Measurements from ENCODE around the gene NRG4. TPM values are rescaled to one million over a fixed set of nuclear protein-coding genes. Genes with fewer than 3 reads are reported as not detected.
"Not testable (repeated sequence)": the region's sequence is repeated elsewhere in the genome, so short reads cannot be mapped to it uniquely, and the experiment has no call there.

NRG4 gene
- not detected for polyA plus RNA-seq (ENCODE audit: low read depth in 6 of 6)

DNA sequence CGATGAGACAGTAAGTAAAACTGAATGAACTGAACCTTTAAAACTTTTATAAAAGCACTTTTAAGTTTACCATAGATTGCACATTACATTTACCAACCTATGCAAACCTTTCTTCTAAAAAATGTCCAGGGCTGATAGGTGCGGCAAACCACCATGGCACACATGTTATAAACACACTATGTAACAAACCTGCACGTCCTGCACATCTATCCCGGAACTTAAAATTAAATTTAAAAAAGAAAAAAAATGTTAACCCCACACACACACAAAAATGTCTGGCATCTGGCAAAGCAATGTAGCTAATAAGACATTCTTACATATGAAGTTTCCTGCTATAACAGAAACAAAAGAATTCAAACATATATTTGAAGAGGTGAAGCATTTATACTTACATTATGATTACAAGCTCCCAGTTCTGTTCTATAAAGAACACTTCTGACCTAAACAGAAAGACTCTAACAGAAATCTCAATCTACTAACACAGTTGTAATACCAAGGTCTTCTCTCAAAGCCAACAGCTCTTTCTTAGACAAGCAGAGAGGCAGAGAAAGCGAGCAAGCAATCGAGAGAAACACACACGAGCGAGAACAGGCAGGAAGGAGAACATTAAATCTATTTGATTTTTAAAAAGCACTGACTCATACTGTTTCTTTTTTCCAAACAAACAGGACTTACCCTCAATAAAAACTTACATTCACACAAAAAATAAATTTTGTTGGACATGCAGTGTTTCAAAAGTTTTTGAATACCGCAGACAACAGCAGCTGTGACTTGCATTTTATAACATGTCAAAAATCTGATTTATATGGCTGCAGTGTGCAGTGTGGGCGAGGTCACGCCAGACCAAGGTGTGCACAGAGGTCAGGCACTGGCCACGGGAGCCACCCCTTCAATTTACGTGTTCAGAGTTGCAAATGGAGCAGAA is at the start of gene NRG4:
Gene NRG4, minus strand, starts transcription at position 798 of the 925 bp plus-strand sequence. CDS start 1,194 bp downstream, outside the sequence.
- peak within 1 kb of the TSS in 3 of 8 donors; percentile 3 to 32 (median 26) for H3K4me3 Mint-ChIP-seq
- H3K36me3 Mint-ChIP-seq: peaks cover 0 to 7% of the 10 kb centered on the region in 2 donors

GRCh38 chr15:76061700-76062099 is 49.5 kb upstream of the NRG4 start:
- peak overlapping the region in 2 of 8 donors; percentile 17 to 19 for H3K4me3 Mint-ChIP-seq
- no peak for DNase-seq
- H3K27me3 Mint-ChIP-seq: peaks cover 39 to 69% (median 59%) of the 10 kb centered on the region in 3 donors
- H3K36me3 Mint-ChIP-seq: no peaks in the 10 kb centered on the region
- peaks cover 17 to 32% (median 24%) of the 10 kb centered on the region in 3 donors for H3K4me1 Mint-ChIP-seq
- no peak overlapping the region for H3K27ac Mint-ChIP-seq
- no peaks in the 10 kb centered on the region for H3K9me3 Mint-ChIP-seq
- ATAC-seq (ENCODE audit: low read depth in 2 of 2): no peak

More for the DNA sequence above, at the start of gene NRG4:
- DNase-seq (no peak), ATAC-seq (ENCODE audit: low read depth in 2 of 2) (no peak)
- H3K9me3 Mint-ChIP-seq: peaks cover 4 to 33% (median 11%) of the 10 kb centered on the region in 7 donors
- peaks cover 4 to 7% (median 7%) of the 10 kb centered on the region in 3 donors for H3K4me1 Mint-ChIP-seq
- peak within 1 kb of the TSS in 1 of 6 donors; percentile 39 for H3K27ac Mint-ChIP-seq
- peaks cover 14 to 45% (median 22%) of the 10 kb centered on the region in 3 donors for H3K27me3 Mint-ChIP-seq

DNA sequence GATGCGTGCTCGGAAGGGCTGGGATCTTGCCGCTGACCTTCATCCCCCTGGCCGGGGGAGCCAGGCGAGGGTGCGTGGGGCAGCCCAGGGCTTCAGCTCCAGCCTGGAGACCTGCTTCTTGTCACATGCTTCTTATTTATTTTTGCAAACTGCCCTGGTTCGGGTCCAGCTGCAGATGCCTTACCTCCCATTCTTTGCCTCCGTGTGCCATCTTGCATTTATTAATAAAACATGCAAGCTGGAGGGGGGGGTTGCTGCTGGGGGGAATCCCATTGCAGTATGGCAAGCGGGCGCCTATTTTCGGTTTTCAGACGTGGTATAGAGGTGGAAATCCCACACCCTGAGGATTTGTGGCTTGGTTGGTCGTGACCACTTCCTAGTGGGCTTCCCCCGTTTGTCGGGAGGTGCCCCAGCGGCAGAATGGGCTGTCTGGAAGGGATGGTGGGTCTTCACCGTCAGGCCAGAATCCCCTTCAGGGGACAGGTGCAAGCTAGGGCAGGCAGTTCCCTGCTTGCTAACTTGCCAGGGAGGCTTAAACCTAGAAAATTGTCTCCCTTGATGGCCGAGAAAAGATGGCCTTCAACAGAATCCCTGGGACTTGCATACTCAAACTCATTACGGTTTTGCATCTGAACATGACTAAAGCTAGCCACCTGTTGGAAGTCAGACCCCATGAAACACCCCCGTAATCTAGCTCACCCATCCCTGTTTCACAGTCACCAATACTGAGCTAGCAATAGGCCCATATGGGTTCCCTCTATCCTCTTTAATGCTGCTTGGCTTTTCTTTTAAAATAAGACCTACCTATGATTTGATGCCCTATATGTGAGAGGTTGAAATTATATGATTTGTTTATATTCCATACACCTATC is 48.1 kb upstream of the NRG4 start:
- H3K27ac Mint-ChIP-seq: peak overlapping the region; percentile 39 to 94 (median 63)
- DNase-seq: peak; percentile 41
- H3K4me1 Mint-ChIP-seq: peaks cover 20 to 35% (median 26%) of the 10 kb centered on the region in 3 donors
- no peaks in the 10 kb centered on the region for H3K9me3 Mint-ChIP-seq
- H3K36me3 Mint-ChIP-seq: no peaks in the 10 kb centered on the region
- peak overlapping the region; percentile 78 to 96 (median 88) for H3K4me3 Mint-ChIP-seq
- H3K27me3 Mint-ChIP-seq: peaks cover 31 to 58% (median 51%) of the 10 kb centered on the region in 3 donors
- ATAC-seq (ENCODE audit: low read depth in 2 of 2): peak; percentile 56 to 63

DNA sequence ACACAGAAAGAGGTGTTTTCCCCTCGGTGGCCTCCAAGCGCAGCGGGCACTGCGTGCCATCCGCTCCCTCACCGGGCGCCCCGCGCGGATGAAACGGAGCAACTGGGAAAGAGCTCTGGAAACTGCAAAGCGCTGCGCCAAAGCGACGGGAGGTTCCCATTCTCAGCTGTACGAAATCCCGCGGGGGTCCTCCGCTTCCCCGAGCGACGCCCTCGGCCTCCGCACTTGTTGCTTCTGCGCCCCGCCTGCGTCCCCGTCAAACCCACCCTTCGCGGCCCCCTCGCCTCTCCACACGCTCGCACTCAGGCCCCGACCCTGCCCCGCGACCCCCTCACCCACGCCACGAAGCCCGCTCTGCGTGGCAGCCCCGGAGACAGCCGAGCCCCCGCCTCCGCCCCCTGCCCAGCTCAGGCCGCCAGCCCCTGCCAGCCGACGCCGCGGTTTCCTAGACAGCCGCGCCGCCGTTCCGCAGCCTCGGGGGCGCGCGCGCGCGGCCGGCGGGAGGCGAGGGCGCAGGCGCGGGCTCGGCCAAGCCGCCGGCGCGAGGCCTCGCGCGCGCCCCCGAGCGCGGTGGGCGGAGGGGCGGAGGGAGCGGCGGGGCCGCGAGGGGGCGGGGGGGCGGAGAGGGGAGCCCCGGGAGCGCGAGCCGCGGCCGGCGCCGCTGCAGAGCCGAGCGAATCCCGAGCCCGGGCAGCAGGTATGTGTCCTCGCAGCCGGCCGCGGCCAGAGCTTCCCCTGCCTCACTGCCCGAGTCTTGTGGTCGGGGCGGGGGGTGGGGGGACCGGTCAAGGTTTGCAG is 47.3 kb upstream of the NRG4 start, which contains the start of gene TMEM266:
Gene TMEM266, plus strand, starts transcription at position 666 of the 798 bp plus-strand sequence. CDS start 74,279 bp downstream, outside the sequence.
- Mint-ChIP-seq H3K36me3 (no peaks in the 10 kb centered on the region), H3K27ac (peak within 1 kb of the TSS; percentile 39 to 94 (median 63)), H3K9me3 (no peaks in the 10 kb centered on the region)

DNA sequence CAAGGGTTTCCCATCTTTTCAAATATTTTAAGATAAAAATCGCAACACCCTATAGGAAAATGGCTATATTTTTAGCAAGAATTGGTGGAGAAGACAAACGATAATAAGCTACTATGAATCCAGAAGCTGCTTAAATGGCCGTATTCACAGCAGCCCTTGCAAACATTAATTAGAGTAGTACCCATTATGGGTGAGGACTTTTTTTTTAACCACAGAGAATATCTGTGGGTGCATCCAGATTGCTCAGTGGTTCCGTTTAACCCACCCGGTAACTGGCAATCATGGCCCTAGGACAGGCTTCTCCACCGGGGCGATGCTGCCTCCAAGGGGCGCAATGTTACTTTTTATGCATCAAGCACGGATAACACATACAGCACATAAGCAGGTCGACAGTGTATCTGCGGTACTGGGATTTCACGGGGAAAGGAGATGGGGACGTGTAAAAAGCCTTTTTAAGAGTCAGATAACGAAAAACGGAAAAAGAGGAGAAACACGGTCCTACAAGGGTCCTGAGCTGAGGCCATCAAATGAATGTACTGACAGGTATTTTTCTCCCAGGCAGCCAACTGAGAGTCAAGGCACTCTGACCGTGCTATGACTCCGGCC is 46.6 kb upstream of the NRG4 start:
- ATAC-seq (ENCODE audit: low read depth in 2 of 2): no peak
- peak overlapping the region; percentile 78 to 93 (median 87) for H3K4me3 Mint-ChIP-seq
- H3K9me3 Mint-ChIP-seq: no peaks in the 10 kb centered on the region
- peaks cover 20 to 35% (median 26%) of the 10 kb centered on the region in 3 donors for H3K4me1 Mint-ChIP-seq
- H3K36me3 Mint-ChIP-seq: no peaks in the 10 kb centered on the region
- H3K27me3 Mint-ChIP-seq: peaks cover 23 to 43% (median 36%) of the 10 kb centered on the region in 3 donors
- DNase-seq: peak; percentile 12
- H3K27ac Mint-ChIP-seq: peak overlapping the region in 3 of 6 donors; percentile 30 to 70 (median 51)

More for the DNA sequence above, 47.3 kb upstream of the NRG4 start, which contains the start of gene TMEM266:
- Mint-ChIP-seq H3K4me3 (peak within 1 kb of the TSS; percentile 78 to 96 (median 88)), H3K4me1 (peaks cover 20 to 35% (median 26%) of the 10 kb centered on the region in 3 donors), H3K27me3 (peaks cover 23 to 50% (median 43%) of the 10 kb centered on the region in 3 donors)
- peak; percentile 12 for DNase-seq
- ATAC-seq (ENCODE audit: low read depth in 2 of 2): peak in 1 of 2 donors; percentile 2

DNA sequence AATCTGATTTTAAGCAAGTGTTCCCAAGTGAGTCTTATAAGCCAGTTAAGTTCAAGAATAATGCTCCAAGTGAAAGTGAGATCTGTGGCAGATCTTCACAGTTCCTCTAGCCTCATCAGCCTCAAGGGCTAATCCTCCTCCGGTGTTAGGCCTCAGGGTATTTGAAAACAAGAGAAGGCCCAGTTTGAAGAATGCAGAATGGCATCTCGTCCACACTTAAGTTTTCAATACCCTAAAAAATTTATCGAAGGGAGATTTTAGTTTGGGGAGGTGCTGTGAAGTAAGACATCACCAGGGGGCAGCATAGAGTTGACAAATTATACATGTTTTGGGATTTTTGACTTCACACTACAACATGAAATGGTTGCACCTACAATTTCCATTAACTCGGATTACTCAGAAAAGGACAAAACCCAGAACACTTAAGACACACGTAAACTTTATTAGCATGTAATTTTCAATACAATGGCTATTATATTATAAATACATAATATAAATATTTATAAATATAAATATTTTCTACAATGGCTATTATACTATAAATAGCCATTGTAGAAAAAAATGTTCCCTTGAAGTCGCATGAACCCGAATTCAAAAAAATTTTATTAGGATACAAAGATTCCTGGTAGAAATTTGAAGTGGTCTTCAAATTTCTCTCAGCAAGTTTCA is 45.2 kb upstream of the NRG4 start:
- H3K4me3 Mint-ChIP-seq: peak overlapping the region in 6 of 8 donors; percentile 30 to 75 (median 58)
- peaks cover 20 to 35% (median 26%) of the 10 kb centered on the region in 3 donors for H3K4me1 Mint-ChIP-seq
- peak overlapping the region in 5 of 6 donors; percentile 1 to 91 (median 82) for H3K27ac Mint-ChIP-seq
- DNase-seq: peak; percentile 36
- peaks cover 14 to 31% (median 27%) of the 10 kb centered on the region in 3 donors for H3K27me3 Mint-ChIP-seq
- no peaks in the 10 kb centered on the region for H3K36me3 Mint-ChIP-seq
- peak; percentile 8 to 9 for ATAC-seq (ENCODE audit: low read depth in 2 of 2)
- no peaks in the 10 kb centered on the region for H3K9me3 Mint-ChIP-seq

- ATAC-seq (ENCODE audit: low read depth in 2 of 2): peak; percentile 85
- Mint-ChIP-seq H3K27ac (peak overlapping the region in 5 of 6 donors; percentile 1 to 91 (median 82)), H3K27me3 (peaks cover 11 to 26% (median 24%) of the 10 kb centered on the region in 3 donors), H3K4me1 (peaks cover 20 to 35% (median 26%) of the 10 kb centered on the region in 3 donors), H3K4me3 (peak overlapping the region in 7 of 8 donors; percentile 23 to 75 (median 56)), H3K36me3 (no peaks in the 10 kb centered on the region), H3K9me3 (no peaks in the 10 kb centered on the region)
- peak; percentile 62 for DNase-seq
These were observed 44.7 kb upstream of the NRG4 start for GRCh38 chr15:76056931-76057330.

- peaks cover 16 to 22% (median 22%) of the 10 kb centered on the region in 3 donors for H3K4me1 Mint-ChIP-seq
- not testable (repeated sequence) for DNase-seq; H3K9me3 Mint-ChIP-seq; ATAC-seq (ENCODE audit: low read depth in 2 of 2); H3K4me3 Mint-ChIP-seq; H3K36me3 Mint-ChIP-seq; H3K27ac Mint-ChIP-seq
- H3K27me3 Mint-ChIP-seq: peaks cover 9 to 17% (median 16%) of the 10 kb centered on the region in 3 donors
These were observed 42.0 kb upstream of the NRG4 start for GRCh38 chr15:76054201-76054600.

DNA sequence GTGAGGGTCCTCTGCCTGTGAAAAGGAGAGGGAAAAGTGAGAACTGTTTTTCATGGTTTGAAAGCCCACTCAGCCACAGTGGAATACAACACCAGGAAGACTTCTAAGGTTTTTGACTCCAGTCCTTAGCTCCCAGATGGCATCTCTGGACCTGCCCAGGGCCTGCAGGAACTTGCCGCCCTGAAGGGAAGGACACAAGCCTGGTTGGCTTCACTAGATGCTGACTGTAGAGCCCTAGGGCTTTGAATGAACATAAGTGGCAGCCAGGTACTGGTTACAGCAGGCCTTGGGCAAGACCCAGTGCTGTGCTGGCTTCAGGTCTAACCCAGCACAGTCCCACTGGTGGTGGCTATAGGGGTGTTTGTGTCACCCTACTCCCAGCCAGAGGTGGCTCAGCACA is 26.3 kb upstream of the NRG4 start:
- Mint-ChIP-seq H3K9me3 (peaks cover 18 to 50% (median 32%) of the 10 kb centered on the region in 7 donors), H3K4me1 (no peaks in the 10 kb centered on the region), H3K36me3 (peaks cover 6 to 34% of the 10 kb centered on the region in 2 donors), H3K4me3 (no peak overlapping the region), H3K27ac (no peak overlapping the region), H3K27me3 (peaks cover 10 to 43% (median 19%) of the 10 kb centered on the region in 3 donors)
- DNase-seq (no peak), ATAC-seq (ENCODE audit: low read depth in 2 of 2) (no peak)

DNA sequence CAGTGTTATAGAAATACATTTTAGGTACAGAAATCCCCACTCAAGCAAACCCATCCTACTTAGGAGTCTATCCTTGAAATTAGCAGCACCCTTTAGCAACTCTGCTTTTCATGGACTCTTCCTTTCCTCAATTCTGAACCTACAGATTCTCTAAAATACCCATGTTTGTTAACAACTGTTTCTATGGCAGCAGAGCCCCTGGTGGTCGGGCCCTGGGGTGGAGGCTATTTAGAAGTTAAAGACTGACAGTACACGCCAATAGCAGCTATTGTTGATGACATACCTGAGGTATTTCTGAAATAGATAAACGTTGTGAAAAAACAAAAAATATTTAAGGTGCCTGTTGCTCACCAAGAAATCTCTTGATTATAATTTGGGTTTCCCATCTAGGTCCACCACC is 23.4 kb upstream of the NRG4 start:
- Mint-ChIP-seq H3K27ac (no peak overlapping the region), H3K27me3 (peaks cover 0 to 25% (median 10%) of the 10 kb centered on the region in 3 donors), H3K9me3 (peaks cover 7 to 21% (median 12%) of the 10 kb centered on the region in 7 donors), H3K4me1 (no peaks in the 10 kb centered on the region), H3K4me3 (no peak overlapping the region), H3K36me3 (peaks cover 6 to 17% of the 10 kb centered on the region in 2 donors)
- ATAC-seq (ENCODE audit: low read depth in 2 of 2) (no peak), DNase-seq (no peak)

GRCh38 chr15:76034111-76034510 is 21.9 kb upstream of the NRG4 start:
- Mint-ChIP-seq H3K4me3 (no peak overlapping the region), H3K27me3 (peaks cover 0 to 13% (median 0%) of the 10 kb centered on the region in 3 donors), H3K36me3 (peaks cover 4 to 6% of the 10 kb centered on the region in 2 donors), H3K9me3 (peaks cover 1 to 6% (median 3%) of the 10 kb centered on the region in 7 donors), H3K27ac (no peak overlapping the region), H3K4me1 (no peaks in the 10 kb centered on the region)
- ATAC-seq (ENCODE audit: low read depth in 2 of 2) (no peak), DNase-seq (no peak)
